Nephron progenitor cell (in vitro differentiated cells): ENCODE data around the gene MFAP4.

Experiments used
- DNase-seq: peaks from one replicate; pipeline ENCODE4 v3.0.0; 2021
- H3K27ac Mint-ChIP-seq: 2 replicates; pipeline ENCODE4 v1.8.0; 2021; ENCODE audit warnings: mild to moderate bottlenecking, moderate library complexity, mixed read lengths
- H3K27me3 Mint-ChIP-seq: 2 replicates; pipeline ENCODE4 v1.8.0; 2021; ENCODE audit warnings: mild to moderate bottlenecking, low read depth, mixed read lengths; ENCODE audit not compliant: poor library complexity
- H3K36me3 Mint-ChIP-seq: 2 replicates; pipeline ENCODE4 v1.8.0; 2021; ENCODE audit warnings: low read depth, mixed read lengths
- H3K4me1 Mint-ChIP-seq: 2 replicates; pipeline ENCODE4 v1.8.0; 2021; ENCODE audit warnings: mixed read lengths
- H3K4me3 Mint-ChIP-seq: 2 replicates; pipeline ENCODE4 v1.8.0; 2021; ENCODE audit warnings: mild to moderate bottlenecking, moderate library complexity, mixed read lengths
- H3K9me3 Mint-ChIP-seq: 2 replicates; pipeline ENCODE4 v1.8.0; 2021; ENCODE audit warnings: mild to moderate bottlenecking, moderate library complexity, mixed read lengths
- CTCF ChIP-seq: fragments of 200-600 bp; sonication (generic); IDR thresholded peaks from 2 replicates; pipeline ENCODE4 v1.5.0; 2021; ENCODE audit warnings: antibody characterized with exemption

MFAP4 gene

DNA sequence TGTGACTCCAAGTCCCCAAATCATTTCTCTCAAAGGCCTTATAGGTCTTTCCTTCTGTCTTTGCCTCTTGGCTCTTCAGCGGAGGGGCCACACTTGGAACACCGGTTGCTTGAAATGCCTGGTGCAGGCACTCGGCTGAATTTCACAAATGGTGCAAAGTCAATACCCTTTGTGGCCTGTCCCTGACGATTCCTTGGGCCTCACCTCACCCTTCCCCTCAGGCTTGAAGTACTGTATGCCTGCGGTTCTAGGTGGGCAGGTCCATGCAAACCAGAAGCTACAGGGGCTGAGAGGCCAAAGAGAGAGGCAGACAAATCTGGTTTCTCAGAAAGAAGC, 20.4 kb downstream of the MFAP4 start:
- TF ChIP-seq CTCF: no peak
- Mint-ChIP-seq H3K4me3 (no peak overlapping the region), H3K9me3 (no peaks in the 10 kb centered on the region), H3K27me3 (no peaks in the 10 kb centered on the region), H3K36me3 (no peaks in the 10 kb centered on the region), H3K4me1 (peaks cover 44% of the 10 kb centered on the region), H3K27ac (no peak overlapping the region)
- DNase-seq: no peak

- Mint-ChIP-seq H3K4me3 (peak overlapping the region; percentile 21), H3K27me3 (no peaks in the 10 kb centered on the region), H3K4me1 (peaks cover 48% of the 10 kb centered on the region), H3K9me3 (no peaks in the 10 kb centered on the region), H3K27ac (no peak overlapping the region), H3K36me3 (no peaks in the 10 kb centered on the region)
- TF ChIP-seq CTCF: no peak
- DNase-seq: no peak
Observed at GRCh38 chr17:19365833-19366636, 21.0 kb downstream of the MFAP4 start.

- DNase-seq: no peak
- Mint-ChIP-seq H3K27ac (no peak overlapping the region), H3K27me3 (no peaks in the 10 kb centered on the region), H3K36me3 (no peaks in the 10 kb centered on the region), H3K9me3 (no peaks in the 10 kb centered on the region), H3K4me3 (no peak overlapping the region), H3K4me1 (peaks cover 49% of the 10 kb centered on the region)
- no peak for TF ChIP-seq CTCF
Observed at GRCh38 chr17:19365499-19365817, 21.5 kb downstream of the MFAP4 start.

DNA sequence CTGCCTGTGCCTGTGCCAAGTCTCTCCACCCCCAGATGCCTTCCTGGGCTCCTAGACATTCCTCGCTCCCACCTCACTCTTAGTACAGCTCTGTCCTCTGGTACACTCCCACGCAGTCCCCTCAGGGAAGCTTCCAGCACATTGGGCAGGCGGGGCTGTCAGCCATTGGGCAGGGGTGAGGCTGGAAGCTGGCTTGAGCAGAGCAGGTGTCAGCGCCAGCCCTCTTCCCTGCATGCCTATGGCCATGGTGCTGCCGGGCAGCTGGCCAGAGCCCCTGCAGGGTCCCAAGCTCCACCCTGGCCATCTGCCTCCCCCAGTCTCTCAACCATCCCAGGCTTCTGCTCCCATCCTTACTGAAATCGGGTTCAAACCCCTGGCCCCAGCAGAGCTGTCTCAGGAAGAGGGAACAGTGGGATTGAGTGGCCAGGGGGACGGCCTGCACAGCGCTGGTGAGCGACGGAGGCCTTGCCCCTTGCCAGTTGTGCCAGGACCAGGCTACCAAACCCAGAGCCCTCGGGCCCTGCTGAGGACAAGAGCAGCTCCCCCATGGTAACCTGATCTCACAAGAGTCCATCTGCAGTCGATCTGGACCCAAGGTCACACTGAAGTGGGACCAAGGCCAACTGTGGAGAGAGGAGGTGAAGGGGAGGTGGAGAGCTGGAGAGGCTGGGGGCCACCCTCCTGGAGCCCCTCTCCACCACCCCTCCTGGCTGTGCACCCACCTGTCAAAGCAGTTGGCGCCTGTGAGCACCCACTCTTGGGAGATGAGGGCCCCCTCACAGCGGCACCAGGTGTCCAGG, 22.1 kb downstream of the MFAP4 start:
- peaks cover 51% of the 10 kb centered on the region for H3K4me1 Mint-ChIP-seq
- no peaks in the 10 kb centered on the region for H3K36me3 Mint-ChIP-seq
- no peak overlapping the region for H3K4me3 Mint-ChIP-seq
- H3K27ac Mint-ChIP-seq: no peak overlapping the region
- H3K9me3 Mint-ChIP-seq: no peaks in the 10 kb centered on the region
- H3K27me3 Mint-ChIP-seq: no peaks in the 10 kb centered on the region
- no peak for TF ChIP-seq CTCF
- DNase-seq: no peak

DNA sequence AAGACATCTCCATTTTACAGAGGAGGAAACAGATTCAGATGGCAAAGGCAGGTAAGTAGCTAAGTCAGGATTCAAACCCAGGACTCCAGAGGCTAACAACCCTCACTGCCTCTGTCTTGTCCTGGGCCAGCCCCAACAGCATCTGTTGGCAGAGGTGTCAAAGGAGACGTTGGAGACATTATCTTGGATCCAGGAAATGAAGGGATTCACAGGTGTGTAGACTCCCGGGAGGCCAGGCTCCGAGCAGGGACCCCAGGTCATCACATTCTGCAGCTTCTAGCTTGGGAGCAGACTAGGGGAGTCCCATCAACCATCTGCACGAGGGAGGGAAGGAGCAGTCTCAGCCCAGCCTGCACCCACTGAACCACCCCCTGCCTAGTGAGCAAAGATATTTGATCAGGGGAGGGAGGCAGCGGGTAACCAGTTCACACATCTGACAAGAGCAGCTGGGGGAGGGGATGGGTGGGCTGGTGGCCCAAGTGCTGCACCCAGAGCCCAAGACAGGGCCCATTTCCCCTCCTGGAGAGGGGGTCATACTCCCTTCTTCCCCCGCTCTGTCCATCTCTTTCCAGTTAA, 23.4 kb downstream of the MFAP4 start:
- no peak for DNase-seq
- H3K27ac Mint-ChIP-seq: peak overlapping the region; percentile 49
- no peaks in the 10 kb centered on the region for H3K9me3 Mint-ChIP-seq
- peak overlapping the region; percentile 90 for H3K4me3 Mint-ChIP-seq
- no peaks in the 10 kb centered on the region for H3K27me3 Mint-ChIP-seq
- H3K36me3 Mint-ChIP-seq: no peaks in the 10 kb centered on the region
- TF ChIP-seq CTCF: no peak
- peaks cover 62% of the 10 kb centered on the region for H3K4me1 Mint-ChIP-seq
